GM10847 (cell line): ENCODE measurements around the gene PLCB1.

ENCODE experiments used
- POLR2A ChIP-seq: IDR thresholded peaks from 2 replicates; pipeline ENCODE4 v1.6.1; 2011; ENCODE audit not compliant: insufficient read length; ENCODE audit errors: extremely low read depth

PLCB1 gene

DNA sequence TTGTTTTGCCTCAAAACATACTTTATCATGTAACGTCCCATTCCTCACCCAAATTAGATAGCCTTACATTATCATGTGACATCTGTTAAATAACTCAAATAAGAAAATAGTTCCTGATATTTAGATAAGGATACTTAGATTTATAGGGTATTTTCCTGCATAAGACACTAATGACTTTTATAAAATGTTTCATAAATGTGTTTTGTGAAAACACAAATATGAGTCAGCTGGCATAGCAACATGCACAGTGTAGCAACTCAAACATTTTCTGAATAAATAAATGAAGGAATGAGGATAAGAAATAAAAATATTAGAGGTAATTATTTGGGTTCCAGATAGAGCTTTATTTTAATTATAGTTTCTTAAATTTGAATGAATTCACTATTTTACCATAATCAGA is 476.4 kb downstream of the PLCB1 start:
- no peak for TF ChIP-seq POLR2A

DNA sequence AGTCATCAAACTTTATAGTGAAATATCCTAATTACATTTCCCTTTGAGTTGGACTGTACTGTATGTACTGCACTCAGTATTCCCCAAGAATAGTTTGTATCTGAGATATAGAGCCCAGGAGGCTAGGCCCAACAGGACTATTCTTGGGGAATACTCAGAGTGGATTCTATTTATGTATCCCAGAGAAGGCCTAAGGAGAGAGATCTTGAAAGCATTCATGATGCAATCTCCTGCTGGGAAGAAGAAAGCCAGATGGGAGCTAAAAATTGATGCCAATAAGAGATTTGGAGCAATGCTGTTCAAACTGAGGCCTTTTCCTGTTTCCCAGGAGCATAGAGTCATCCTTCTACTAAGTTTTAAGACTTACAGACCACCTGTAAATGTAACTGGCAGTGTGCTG is 484.7 kb downstream of the PLCB1 start:
- no peak for TF ChIP-seq POLR2A

DNA sequence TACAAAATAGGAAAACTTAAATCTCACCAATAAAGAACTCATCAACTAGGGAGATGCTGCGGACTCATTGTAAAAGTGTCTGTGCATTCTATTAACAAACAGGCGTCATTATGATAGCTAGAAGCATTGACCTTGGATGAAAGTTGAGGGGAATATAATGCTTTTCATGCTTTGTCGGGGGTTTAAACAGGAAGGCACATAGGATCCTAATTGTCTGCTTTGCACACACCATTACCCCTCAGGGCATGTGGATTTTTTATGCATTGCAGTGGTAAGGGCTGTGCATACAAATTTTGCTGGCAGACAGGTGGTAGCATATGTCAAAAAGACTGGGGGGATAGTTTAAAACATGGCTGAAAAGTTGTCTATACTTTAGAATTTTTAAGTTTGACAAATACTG is 488.9 kb downstream of the PLCB1 start:
- TF ChIP-seq POLR2A, result no peak

DNA sequence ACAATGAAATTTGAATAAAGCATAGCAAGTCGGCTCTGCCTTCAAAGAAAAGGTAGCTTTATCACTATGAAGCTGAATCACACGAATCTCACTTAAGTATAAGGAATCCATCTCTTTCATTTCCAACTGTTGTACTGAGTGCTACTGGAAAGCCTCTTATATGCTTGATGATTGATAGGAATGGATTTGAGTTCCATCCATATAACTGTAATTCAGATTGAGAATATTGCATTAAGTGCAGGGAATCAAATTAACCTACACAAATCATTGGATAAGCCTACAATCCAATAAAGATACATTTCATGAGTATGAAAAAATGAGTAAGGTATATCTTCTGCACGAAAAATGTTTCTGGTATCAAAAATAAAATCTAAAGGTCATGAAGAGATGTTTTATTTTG is 492.0 kb downstream of the PLCB1 start:
- TF ChIP-seq POLR2A, result no peak

DNA sequence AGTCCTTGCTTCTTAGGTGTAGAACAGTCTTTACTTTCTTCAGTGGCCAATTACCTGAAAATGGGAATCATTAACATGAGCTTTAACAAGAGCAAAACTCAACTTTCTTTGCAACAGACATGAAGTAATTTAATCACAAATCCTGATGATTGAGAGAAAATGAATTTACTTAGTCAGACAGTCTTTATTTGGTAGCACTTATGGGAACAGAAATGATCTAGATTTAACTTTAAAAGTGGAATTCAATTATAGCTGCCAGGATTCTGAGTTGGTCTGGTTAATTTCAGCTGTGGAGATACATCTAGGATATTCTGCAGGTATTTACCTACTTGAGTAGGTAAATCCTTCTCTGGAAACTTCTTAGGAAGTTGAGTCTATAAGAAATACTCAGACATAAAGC is 492.6 kb downstream of the PLCB1 start:
- no peak for TF ChIP-seq POLR2A

DNA sequence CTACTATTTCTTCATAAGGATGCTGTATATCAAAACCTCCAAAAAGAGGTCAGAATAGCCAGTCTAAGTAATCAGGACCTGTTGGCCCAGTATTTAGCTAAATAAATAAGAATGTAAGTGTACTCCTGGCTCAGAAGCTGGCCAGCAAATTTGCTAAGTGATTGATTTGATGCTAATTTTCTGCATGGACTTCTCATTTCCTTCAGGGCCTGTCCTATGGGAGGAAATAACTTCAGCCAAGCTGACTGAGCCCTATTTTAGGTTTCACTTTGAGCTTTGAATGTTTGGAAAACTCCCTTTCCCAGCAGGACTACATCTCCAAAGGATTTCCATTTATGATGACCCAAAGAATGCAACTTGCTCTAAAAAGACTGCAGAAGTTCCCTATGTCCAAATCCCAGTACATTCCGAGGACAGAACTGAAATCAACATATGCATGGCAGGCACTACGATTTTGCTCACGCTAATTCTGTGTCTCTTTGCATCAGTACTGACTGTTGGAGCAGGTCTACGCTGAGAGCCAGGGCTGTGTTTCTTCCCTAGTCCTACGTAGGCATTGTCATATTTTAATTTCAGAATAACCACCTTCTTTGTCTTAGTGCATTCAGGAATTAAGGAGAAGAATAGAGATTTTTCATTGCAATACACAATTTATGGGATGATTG is 495.4 kb downstream of the PLCB1 start:
- no peak for TF ChIP-seq POLR2A

DNA sequence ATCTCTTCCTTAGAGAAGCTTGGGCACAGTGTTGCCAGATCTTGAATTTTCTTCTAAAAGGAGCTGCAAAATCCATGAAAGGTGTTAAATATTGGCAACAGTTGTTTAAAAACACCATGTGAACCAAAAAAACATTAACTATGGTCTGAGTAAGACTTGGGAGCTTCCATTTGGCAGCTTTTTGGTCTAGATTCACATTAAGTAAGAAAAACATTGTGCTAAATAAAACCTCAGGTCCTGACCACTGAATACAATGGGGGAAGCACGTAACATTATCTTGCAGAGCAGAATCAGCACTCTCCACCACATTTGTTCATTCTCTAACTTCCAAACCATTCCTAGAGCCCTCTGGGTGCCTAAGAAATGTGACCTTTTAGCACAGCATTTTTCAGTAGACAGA is 499.2 kb downstream of the PLCB1 start:
- no peak for TF ChIP-seq POLR2A

DNA sequence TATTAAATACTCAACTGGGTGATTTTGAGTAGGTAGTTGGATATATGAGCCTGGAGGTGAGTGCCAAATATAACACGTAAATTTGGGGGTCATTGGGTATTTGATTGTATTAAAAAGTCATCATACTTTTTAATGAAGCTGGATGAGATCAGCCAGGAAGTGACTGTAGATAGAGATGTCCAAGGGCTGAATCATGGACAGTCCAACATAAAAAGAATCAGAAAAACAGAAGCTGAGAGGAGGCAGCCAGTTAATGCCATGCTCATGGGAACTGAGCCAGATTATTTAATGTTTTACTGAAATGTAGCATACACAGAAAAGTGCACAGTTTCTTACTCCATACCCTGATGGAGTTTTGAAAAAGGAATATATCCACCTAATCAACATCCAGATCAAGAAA is 501.3 kb downstream of the PLCB1 start:
- no peak for TF ChIP-seq POLR2A

DNA sequence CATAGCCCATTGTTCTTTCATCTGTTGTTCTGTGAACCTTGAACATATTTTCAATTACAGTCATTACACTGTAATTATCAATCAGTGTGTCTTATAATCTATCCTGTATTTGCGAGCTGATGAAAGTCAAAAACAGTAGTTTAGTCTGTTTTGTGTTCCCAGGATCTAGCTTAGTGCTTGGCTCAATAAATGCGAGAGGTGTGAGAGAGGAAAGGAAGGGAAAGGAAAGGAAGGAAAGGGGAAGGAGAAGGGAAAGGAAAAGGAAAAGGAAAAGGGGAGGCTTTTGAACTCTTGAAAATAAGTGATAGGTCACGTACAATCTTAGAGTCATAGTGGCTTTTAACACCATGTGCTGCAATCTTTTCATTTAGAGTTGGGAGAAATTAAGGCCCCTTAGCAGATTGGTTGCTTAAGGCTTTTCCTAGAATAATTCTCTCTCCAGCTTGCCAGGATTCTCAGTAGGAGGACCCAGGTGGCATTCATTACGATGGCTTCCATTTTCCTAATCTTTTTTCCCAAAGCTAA is 503.0 kb downstream of the PLCB1 start:
- no peak for TF ChIP-seq POLR2A

DNA sequence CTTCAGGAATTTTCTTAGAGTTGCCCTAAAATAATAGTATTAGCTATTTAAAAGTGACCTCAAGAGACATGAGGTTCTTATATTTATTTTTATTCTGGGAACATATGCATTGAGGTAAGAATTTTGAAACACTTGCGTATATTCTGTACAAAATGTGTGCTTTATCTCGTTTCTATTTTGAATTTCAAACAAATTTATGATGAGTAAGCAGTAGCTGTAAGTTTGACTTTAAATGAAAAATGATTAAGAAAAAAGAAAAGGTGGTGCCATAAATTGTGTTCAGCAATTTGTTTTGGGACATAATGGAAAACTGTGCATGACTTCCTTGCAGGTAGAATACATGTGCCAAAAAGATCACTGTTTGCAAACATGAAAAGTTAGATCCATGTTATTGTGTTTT is 503.8 kb downstream of the PLCB1 start:
- TF ChIP-seq POLR2A, result no peak

DNA sequence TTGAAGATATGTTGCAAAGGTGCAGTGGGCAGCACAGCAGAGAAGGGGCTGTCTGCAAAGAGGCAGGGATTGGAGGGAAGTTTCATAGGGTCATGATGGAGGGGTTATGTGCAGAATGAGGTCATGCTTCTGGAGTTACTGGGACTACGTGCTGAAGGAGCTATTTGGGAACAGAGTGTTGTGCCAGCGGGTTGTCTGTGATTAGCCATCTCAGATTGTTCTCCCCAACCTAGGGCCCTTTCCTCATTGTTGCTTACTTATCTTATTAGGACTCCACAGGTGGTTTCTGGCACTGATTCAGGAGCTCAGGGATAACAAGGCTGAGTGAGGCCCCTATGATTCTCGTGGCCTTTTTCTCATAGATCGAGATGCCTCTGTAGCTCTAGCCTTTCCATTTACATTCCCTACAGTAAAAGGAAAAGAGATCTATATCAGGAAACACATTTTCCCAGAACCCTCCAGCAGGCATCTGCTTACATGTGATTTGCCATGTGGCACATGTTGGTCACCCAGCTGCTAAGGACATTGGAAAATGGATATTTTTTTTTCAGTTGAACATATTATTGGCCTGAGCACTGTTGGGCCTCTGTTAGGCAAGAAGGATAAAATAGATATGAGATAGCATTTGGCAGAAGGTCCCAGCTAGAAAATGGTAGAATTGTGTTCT is 507.2 kb downstream of the PLCB1 start:
- TF ChIP-seq POLR2A, result no peak

DNA sequence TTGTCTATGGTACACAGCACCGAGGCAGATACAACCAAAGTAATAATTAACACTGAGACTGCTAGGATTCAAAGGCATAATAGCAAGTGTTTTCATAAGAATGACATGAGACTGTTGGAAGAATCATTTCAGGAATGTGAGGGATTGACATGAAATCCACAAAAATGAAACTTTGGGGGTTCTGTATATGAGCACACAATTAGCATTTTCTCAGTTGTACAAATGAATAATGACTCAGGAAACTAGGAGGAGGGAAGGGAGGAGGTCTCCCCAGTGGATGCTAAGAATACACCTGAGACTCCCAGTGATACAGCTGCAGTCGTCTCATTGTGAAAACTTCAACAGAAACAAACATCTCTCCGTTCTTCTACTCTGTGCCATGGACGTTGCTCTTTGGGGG is 508.4 kb downstream of the PLCB1 start:
- no peak for TF ChIP-seq POLR2A

DNA sequence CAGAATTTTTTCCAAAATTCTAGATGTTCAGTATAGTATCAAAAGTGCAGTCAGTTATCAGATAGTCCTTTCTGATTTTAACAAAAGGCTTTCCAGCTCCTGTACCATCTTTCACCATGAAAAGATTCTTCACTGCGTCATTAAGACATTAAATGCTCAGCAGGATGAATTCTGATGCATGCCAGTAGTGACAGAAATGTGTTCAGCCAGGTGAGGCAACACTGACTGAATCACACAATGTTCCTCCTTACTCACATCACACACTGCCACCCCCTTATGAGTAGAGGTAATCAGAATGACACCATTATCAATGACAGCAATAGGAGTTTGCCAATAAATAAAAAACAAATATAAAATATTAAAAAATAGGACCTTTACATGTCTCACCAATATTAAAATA is 510.2 kb downstream of the PLCB1 start:
- TF ChIP-seq POLR2A, result no peak

DNA sequence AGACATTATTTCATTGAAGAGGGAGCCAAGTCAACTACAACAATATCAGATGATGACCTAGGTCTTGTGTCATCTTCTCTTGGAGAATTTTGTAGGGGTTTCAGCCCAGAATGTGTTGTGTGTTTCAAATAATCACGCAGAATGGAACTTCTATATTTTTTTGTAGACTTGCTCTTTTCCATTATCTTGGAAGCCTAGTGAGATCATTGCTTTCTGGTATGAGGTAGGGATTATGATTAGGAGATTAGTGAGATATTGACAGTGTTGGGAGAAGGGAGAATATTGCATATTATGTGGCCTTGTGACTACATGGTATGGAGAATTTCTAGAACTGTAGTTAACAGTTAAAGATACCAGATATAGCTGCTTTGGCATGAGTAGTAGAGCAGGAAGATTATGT is 513.3 kb downstream of the PLCB1 start:
- TF ChIP-seq POLR2A, result no peak

DNA sequence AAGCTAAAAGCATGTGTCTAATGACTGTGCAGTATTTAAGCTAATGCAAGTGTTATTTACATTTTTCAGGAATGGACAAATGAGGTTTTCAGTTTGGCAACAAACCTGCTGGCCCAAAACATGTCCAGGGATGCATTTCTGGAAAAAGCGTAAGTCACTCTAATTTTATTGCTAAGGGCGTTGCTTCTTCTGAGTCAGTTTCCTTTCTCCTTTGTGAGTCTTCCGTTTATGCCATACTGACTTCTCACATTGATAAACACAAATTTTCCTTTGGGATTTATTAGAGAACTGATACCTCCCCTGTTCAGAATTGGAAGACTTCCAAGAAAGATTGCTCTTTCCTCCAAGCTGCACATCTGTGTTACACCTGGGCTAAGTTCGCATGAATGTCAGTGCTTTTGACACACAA is 514.0 kb downstream of the PLCB1 start:
- no peak for TF ChIP-seq POLR2A

DNA sequence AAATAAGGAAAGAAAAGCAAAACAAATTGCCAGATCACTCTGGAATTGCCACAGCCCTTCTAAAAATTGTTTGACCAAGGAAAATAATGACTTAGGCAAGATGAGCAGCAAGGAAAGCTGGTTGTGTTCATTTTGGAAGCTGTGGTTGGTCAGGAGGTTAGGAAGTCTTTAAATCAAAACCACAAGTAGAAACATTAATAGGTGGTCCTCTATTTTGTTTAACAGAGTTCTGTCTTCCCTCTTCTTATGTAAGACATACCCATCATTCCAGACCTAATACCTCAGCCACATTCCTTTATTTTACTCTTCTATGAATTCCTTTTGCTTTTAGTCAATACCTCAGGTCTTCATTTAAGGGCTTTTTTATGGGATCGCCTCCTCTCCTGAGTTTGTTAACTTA is 514.6 kb downstream of the PLCB1 start:
- no peak for TF ChIP-seq POLR2A

DNA sequence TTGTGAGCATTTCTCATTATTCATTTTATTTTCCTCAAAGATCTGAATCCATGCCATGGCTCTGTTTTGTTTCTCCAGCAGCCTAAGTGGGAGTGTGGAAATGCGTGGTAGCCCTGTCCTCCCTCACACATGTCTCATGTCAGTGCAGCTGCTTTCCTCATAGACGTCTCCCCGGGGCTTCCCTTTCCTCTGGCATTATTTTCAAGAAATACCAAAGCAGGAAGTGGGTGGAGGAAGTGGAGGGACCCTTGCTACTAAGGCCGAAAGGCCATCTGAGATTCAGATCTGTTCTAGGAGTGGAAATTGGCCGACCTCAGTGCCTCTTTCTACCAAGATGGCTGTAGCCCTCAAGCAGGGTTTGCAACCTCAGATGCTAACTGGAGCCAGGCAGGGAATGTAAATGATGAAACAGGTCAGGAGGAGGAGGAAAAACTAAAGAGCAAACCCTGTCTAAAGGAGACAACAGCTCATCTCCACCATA is 515.9 kb downstream of the PLCB1 start:
- TF ChIP-seq POLR2A, result no peak
